Stimulated activated CD4-positive, alpha-beta T cell treated with anti-CD3 and anti-CD28 coated beads, TNF-alpha, amount 100 ng/mL, for 4 hours (primary cell): ENCODE data around the gene EVC2.

ENCODE experiments used
- DNase-seq, 3 experiments: peaks; one replicate each; pipeline ENCODE4 v3.0.0-alpha.2; 2020; ENCODE audit warnings: low read depth in 3 of 3

The EVC2 gene

DNA sequence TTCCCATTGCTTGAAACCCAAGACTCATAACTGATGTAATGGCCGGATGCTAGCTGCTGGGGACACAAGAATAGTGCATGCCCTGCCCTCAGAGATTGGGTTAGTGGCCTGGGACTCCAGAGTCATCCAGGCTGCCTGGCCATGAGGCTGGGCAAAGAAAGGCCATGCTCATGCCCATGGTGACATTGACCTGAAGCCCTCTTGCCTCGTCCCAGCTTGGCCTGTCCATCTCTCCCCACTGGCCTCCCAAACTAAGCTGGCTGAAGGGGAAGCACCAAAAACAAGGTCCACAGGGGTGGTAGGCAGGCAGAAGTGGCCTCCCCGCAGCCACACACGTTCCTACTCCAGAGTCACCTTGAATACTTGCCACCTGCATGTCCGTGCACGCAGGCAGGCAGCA is 141.8 kb downstream of the EVC2 start:
- DNase-seq, result no peak

DNA sequence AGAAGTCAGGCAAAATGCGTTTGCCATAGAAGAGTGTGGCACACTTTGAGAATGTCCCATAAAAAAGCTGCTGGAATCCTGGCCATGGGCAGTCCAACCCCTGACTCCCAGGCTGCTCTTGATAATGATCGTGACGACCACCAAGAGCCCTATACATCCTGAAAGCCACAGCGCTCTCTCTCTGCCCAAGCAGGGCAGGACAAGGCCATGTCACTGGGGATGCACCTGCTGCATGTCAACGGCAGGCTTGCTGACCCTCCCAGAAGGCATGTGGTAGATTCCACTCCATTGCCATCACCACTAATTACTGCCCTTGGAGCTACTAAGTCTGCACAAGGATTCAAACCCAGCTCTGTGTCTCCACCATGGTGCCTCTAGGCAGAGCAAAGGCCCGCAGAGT is 144.5 kb downstream of the EVC2 start:
- DNase-seq, result no peak

DNA sequence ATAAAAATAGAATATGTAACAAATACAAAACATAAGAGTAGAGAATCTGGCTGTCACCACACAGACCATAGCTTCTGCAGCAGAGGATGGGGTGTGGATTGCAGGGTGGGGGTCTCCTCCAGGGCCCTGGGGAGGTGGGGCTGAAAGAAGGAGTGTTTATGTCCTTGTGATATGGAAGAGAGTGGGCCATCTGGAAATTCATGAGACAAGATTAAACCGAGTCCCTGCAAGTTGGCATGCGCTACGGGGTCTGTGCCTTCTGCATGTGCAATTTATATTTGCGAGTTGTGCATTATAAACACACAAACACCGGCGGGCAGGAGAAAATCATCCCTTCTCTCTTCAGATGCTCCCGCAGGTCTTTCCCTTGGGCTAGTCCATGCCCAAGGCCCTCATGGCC is 145.9 kb downstream of the EVC2 start:
- no peak for DNase-seq

DNA sequence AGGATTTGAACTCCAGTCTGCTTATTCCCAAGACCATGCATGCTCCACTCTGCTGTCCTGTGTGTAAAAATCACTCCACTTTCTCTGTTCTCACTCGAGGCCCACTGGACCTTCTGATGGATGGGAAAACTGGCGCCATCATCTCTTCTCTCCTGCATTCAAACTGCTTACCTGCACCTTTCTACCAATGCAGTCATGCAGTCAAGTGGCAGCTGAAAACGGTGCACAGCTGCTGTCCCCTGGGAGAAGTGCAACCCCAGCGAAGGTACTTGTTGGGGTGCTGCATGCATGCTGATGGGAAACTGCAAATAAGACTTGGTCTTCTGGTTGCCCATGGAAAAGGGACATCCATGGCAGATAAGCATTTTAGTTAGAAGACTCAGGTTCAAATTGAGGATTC is 147.1 kb downstream of the EVC2 start:
- DNase-seq, result no peak

DNA sequence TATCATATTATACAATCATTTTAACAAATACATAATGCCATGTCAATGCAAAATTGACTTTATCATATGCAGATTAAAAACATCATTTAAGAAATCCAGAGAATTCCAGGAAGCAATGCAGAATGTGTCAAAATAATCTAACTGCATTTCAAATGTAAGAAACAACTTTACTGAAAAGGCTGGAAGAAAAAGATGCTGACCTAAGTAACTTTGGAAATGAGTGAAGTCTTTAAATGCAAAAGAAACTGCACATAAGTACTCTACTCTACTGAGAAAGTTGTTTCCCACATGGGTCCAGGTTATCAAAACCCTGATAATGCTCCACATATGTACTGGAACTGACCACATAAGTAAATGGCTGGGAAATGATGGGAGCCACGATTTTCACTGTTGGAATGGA is 149.9 kb downstream of the EVC2 start:
- DNase-seq, result no peak

DNA sequence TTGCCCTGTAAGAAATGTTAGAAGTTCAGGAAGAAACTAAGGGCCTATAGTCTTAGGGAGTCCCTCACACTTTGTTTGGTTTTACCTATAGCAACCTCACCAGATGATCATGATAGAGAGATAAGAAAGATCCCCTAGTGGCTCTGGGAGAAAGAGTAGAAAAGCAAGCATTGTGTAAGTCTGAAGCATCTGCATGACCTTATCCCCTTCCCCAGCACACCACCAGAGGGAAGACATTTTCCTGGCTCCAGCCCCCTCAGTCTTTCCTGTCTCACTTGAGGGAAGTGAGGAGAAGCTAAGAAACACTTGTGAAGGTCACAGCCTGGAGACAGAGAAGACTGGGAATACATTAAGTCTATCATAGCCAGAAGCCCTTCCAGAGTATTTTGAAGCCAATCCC is 154.0 kb downstream of the EVC2 start:
- no peak for DNase-seq

DNA sequence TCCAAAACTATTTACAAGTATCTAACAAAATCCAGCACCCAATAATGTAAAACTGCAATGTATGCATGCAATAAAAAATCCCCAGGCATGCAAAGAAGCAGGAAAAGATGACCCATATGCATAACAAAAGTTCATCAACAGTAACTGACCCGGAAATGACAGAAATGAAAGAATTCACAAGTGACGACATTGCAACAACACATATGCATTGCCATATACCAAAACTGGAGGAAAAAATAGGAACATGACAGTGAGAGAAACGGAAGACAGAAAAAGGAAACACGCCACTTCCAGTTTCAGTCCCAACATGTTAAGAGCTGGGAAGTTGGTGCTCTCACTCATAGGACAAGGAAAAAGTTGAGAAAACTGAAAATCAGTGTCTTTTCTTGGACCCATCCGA is 154.6 kb downstream of the EVC2 start:
- DNase-seq, result no peak

DNA sequence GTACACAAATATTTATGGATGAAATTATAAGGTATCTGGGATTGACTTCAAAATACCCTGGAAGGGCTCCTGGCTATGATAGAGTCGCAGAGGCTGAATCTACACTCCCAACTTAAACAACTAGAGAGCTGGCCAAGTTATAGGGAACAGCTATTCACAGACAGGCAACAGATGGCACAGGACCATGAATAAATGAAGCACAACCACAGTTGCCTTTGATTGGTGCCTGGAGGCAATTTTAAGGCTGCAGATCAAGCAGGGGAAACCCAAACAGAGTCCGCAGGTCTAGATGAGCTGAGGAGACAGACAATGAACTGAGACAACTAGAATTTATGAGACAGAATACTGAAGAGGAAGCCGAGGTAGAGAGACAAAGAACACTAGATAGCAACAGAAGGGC is 155.9 kb downstream of the EVC2 start:
- no peak for DNase-seq

DNA sequence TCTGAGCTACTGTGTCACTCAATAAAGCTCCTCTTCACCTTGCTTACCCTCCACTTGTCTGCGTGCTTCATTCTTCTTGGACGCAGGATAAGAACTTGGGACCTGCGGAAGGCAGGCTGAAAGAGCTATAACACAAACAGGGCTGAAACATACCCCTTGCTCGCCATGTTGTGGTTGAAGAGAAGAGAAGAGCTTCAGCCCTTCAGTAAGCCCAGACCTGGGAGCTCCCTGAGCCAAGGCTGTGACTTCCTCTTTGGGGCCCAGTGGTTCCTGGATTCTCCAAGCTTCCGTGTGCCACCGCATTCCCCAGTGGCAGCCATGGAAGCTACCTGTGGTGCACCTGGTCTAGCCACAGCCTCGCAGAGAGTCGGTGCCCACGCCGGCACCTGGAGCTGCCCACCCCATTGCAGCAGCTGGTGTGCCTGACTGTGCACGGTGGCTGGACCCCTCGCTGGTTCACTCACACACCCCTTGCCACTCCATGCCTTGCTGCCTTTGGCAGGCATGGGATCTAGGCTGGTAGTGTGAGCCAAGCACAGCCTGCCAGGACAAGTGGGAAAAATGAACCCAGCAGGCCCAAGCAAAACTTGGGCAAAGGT is 160.6 kb downstream of the EVC2 start:
- DNase-seq, result no peak

DNA sequence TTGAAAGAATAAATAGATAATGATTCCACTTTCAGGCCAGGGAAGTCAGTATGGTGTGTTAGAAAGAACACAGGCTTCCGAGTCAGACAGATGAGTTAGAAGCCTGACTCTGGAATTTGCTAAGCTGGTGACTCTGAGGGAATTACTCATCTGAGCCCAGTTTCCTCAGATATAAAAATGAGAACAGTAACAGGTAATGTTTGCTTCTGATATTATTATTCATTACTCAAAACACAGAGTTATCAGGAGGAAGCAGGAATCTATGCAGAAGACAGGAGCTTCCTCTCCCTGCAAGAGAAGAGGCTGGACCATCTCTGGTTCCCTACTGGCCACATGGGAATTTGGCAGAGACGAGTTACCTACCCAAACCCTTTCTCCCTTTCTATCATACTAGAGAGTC is 163.1 kb downstream of the EVC2 start:
- DNase-seq, result no peak

DNA sequence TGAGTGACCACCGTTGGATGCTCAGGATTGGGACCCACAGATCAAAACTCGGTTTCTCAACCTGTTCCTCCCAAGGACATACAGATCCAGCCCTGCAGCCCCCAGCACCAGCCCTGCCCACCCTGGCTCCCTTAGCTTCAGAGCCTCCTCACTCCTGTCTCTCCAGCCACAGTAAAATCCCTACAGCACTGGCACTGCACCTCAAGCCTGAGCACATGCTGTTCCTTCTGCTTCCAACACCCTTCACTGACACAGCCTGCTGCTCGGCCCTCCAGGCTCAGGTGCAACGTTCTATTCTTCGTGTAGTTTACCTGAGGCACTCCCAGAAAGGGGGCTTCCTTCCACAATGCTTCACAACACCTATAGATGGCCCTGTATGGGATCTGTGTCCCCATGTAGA is 163.6 kb downstream of the EVC2 start:
- DNase-seq, result no peak

DNA sequence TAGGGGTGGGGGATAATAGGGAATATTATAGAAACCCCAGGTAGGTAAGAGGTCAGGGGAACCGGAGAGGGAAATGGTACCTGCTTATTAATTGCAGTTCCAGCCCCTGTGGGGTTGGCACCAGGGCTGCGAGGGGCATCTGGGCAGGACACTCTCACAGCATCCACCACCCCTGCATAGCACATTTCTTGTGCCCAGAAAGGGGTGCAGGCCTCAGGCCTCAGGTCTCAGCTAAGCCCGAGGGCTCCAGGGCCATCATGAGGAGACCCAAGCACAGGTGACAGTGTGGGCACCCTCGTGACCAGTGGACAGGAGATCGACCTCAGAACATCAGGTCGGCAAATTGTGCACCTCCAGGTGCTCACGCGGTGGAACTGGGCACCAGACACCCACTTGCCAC is 164.7 kb downstream of the EVC2 start:
- DNase-seq, result no peak

DNA sequence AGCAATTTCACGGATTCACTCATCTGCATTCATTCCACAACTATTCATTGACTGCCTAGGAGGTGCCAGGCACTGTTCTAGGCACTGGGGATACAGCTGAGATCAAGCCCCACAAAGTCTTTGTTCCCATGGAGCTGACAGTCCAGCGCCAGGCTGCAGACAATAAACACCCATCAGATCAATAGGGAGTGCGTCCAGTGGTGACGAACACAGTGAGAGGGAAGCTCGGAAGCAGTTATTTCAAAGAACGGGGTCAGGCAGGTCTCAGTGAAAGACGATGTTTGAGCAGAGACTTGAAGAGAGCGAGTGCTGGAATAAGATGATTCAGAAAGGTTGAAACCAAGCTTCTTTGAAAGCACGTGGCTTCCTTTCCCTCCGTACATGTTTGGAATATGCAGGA is 167.2 kb downstream of the EVC2 start:
- no peak for DNase-seq

DNA sequence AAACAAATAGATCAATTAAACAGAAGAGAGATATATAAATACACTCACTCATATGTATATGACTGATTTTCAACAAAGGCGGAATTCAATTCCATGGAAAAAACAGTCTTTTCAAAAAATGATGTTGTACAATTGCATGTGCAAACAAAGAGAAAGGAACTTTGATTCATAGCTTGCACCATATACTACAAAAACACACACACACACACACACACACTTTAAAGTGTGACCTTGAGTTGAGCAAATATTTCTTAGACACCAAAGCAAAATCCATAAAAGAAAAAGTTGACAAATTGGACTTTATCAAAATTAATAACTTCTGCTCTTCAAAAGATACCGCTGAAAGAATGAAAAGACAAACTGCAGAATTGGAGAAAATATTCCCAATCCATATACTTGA is 168.8 kb downstream of the EVC2 start:
- DNase-seq, result no peak

DNA sequence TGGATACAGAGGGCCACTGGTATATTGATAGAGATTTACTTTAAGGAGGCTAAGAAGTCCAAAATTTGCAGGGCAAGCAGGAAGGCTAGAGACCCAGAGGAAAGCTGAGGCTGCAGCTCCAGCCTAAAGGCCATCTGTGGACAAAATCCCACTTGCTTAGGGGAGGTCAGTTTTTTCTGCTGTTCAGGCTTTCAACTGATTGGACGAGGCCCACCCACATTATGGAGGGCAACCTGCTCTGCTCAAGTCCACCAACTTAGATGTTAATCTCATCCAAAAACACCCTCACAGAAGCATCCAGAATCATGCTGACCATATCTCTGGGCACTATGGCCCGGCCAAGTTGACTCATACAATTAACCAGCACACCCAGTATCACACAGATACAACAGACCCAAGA is 176.3 kb downstream of the EVC2 start:
- no peak for DNase-seq

DNA sequence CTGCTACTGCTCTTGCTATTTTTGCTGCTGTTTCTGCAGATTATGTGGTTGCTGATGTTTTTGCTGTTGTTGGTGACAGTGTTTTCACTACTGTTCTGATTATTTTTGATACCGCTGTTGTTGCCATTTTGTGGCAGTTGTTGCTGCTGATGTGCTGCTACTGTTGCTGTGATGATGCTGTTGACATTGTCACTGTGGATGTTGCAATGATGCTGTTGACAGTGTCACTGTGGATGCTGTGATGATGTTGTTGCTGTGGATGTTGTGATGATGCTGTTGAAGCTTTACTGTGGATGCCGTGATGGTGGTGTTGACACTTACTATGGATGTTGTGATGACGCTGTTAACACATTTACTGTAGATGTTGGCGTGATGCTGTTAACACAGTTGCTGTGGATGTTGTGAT is 180.3 kb downstream of the EVC2 start:
- no peak for DNase-seq

DNA sequence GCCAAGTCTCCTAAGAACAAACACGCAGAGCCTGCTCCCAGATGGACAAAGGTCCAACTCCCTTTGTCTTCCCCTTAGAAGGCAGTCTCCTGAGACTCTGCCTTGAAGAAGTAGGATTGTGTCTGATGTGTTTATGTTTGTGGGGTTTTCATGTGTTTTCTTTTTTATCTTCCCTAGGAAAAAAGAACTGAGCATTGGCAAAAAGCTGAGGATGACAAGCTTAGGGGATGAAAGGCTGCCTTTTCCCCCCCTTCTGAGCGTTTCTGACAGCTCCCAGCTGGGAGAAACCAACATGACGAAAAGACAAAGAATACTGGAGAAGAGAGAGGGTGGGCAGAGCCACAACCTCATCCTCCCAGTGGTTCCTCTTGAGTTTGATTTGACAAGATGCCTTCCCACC is 181.1 kb downstream of the EVC2 start:
- DNase-seq, result no peak

DNA sequence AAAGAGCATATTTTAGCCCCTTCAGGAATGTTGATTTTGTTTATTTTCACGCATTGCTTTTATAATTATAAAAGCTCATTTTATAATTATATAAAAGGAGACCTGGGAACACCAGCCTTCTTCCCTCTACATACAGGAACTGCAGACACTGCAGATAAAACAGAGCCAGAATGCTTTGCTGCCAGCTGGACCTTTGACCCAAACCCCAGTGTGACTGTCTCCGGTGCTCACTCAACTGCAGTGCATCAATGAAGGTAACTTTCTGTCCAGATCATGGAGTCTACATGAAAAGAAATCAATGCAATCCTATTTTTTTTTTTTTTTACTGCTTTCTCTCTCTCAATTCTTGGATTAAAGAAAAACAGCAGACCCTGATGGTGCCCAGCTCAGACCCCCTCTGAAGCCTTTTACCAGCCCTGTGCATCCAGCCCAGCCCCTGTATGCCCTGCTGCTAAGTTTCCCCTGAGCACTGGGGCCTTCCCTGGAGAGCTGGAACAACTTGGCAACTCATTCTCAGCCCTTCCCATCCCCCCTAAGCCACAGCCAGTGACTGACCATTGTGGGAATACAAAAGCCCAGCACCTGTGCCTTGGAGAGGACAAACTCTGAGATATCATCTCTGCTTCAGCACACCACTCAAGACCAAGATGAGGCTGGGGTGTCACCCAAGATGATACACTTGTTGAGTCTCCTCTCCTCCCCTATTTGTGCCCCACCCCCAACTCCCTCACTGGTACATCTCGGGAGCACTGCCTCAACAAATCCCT is 182.1 kb downstream of the EVC2 start:
- DNase-seq, result no peak

DNA sequence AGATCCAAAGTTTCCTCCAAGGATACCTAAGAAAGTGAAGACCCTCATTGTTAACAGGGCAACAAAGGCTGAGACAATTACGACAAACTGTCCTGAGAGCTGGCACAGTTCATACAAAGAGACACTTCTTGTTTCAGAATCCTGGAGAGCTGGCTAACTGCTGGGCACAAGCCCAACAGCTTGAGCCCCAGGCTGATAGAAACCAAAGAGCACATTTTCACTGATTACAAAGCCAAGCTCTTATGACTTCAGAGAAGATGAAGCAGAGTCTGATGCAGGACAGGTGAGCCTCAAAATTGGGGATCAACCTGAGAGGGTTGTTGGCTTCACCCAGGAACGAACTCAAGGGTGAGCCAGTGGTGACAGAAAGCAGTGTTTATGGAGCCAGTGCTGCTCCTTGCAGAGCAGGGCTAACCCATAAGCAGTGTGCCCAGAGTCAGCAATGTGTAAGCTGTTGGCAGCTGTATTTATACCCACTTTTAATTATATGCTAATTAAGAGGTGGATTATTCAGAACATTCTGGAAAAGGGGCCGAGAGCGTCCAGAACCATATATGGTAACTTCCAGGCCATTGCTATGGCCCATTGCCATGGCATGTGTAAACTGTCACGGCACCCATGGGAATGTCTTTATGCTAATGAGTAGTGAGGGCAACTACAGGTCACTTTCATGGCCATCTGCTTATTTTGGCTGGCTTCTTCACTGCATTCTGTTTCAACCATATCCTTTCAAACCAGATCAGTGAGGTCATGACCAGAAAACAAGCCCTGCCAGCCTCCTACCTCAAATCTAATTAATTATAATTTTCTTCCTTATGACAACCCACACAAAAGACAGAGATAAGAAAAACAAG is 183.7 kb downstream of the EVC2 start:
- DNase-seq, result no peak

DNA sequence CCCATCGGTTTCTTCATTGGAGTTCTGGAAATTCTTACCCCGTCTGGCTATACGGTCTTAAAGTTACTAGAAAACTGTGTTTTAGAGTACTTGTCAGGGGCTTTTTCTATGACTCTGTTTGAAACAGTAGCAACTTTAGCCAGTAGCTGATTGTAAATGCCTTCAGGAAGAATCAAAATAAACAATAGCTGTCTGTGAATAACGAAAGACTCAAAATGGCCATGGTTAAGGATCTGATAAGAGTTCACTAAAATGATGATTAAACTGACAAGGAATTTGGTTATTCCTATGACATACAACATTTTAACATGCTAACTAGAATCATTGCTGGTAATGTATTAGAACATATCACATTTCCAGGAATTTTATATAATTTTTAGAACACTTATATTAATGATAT is 191.0 kb downstream of the EVC2 start:
- DNase-seq, result no peak

DNA sequence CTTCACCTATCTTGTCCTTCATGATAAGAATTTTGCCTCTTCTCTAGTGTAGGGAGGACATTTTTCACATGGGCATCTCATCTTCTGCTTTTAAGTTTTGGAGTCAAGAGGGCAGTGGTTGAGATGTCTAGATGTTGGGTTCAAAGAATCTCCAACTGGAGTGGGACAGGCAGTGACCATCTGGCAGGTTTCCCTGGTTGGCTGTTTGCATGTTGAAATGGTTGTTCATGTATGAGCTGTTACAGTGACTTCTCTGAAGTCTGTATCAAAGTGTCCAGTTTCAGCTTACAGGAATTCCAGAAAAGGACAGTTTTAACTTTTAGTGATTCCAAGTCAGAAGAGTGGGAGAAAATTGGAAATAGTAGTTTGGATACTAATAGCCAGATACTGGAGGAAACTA is 192.7 kb downstream of the EVC2 start:
- no peak for DNase-seq
